H1 (cell line): ENCODE measurements around the gene ADD1. TPM values are rescaled to one million over a fixed set of nuclear protein-coding genes. Genes with fewer than 3 reads are reported as not detected.
A peak's percentile ranks its signal among the peaks of the same experiment; 100 is the strongest.

ENCODE experiments used
- CTCF ChIA-PET: fragments of 300-600 bp; sonication (Branson Sonifier 250); formaldehyde crosslinking; loops from one replicate; lab custom pipeline; 2021; ENCODE audit not compliant: partially characterized antibody; lab: Charles Lee
- POLR2A ChIA-PET: fragments of 300-600 bp; sonication (Branson Sonifier 250); formaldehyde crosslinking; loops from one replicate; lab custom pipeline; 2021; ENCODE audit warnings: inconsistent platforms; ENCODE audit not compliant: partially characterized antibody; lab: Charles Lee
- DNase-seq, 2 experiments: peaks; one replicate each; pipeline versions ENCODE4 v3.0.0 to v3.0.0-alpha.2; 2010 to 2022; ENCODE audit warnings: low spot score in 2 of 2, low read depth in 1 of 2, mixed read lengths in 1 of 2
- FAIRE-seq: peaks from 2 replicates; lab custom pipeline; 2011; peaks lifted over from hg19 to GRCh38; lab: Jason Lieb, UNC
- H2AFZ ChIP-seq: 2 replicates; pipeline ENCODE4 v1.8.1; 2012; ENCODE audit warnings: low read length, inconsistent platforms
- H2AK5ac ChIP-seq: 2 replicates; pipeline ENCODE4 v1.6.1; 2013; ENCODE audit warnings: low read depth, low read length
- H2BK120ac ChIP-seq: replicated peaks from 2 replicates; pipeline ENCODE3; 2013; ENCODE audit warnings: low read depth, low read length, inconsistent platforms
- H2BK12ac ChIP-seq: 2 replicates; pipeline ENCODE4 v1.6.1; 2013; ENCODE audit warnings: low read depth, low read length
- H2BK15ac ChIP-seq: 2 replicates; pipeline ENCODE4 v1.6.1; 2013; ENCODE audit warnings: low read length
- H2BK20ac ChIP-seq: 2 replicates; pipeline ENCODE4 v1.6.1; 2013; ENCODE audit warnings: low read length
- H2BK5ac ChIP-seq: 2 replicates; pipeline ENCODE4 v1.6.1; 2013; ENCODE audit warnings: low read depth, low read length
- H3K14ac ChIP-seq: 2 replicates; pipeline ENCODE4 v1.6.1; 2013; ENCODE audit warnings: inconsistent platforms; ENCODE audit not compliant: insufficient read length
- H3K18ac ChIP-seq: 2 replicates; pipeline ENCODE4 v1.6.1; 2013; ENCODE audit warnings: low read length; ENCODE audit errors: extremely low read depth
- H3K23ac ChIP-seq: 2 replicates; pipeline ENCODE4 v1.6.1; 2013; ENCODE audit warnings: inconsistent platforms; ENCODE audit not compliant: insufficient read length
- H3K23me2 ChIP-seq: 2 replicates; pipeline ENCODE4 v1.6.1; 2013; ENCODE audit warnings: low read depth, low read length
- H3K27ac ChIP-seq: 2 replicates; pipeline ENCODE4 v1.6.1; 2011; ENCODE audit warnings: low read depth, low read length, inconsistent platforms
- H3K27me3 ChIP-seq, 4 experiments: replicated peaks in 1 of 4; 1 replicate in 1 of 4; 2 replicates in 3 of 4; pipeline versions ENCODE4 v1.6.1 to v1.8.1; 2011 to 2013; ENCODE audit warnings: low read length in 3 of 4, mild to moderate bottlenecking in 3 of 4, inconsistent platforms in 2 of 4, mixed read lengths in 2 of 4, moderate library complexity in 1 of 4; ENCODE audit not compliant: control insufficient read depth in 3 of 4, insufficient read depth in 3 of 4; ENCODE audit errors: extremely low read depth in 1 of 4
- H3K36me3 ChIP-seq, 4 experiments: 2 replicates each; pipeline versions ENCODE4 v1.6.1 to v1.8.1; 2011 to 2013; ENCODE audit warnings: mild to moderate bottlenecking in 4 of 4, low read length in 3 of 4, moderate library complexity in 2 of 4, control low read depth in 1 of 4, inconsistent platforms in 1 of 4; ENCODE audit not compliant: insufficient read depth in 4 of 4, control insufficient read depth in 2 of 4
- H3K4ac ChIP-seq: replicated peaks from 2 replicates; pipeline ENCODE3; 2013; ENCODE audit warnings: low read length, low read depth, mixed read lengths, inconsistent platforms; ENCODE audit not compliant: insufficient read length
- H3K4me1 ChIP-seq, 4 experiments: replicated peaks in 1 of 4; 1 replicate in 1 of 4; 2 replicates in 3 of 4; pipeline versions ENCODE4 v1.6.1 to v1.8.1; 2011 to 2013; ENCODE audit warnings: low read length in 3 of 4, inconsistent platforms in 2 of 4, mixed read lengths in 1 of 4; ENCODE audit not compliant: insufficient read depth in 4 of 4, control insufficient read depth in 3 of 4
- H3K4me2 ChIP-seq, 2 experiments: 2 replicates each; pipeline versions ENCODE4 v1.6.1 to v1.8.1; 2011 to 2013; ENCODE audit warnings: low read depth in 2 of 2, low read length in 2 of 2, control low read depth in 1 of 2, inconsistent platforms in 1 of 2, mild to moderate bottlenecking in 1 of 2; ENCODE audit not compliant: insufficient read depth in 1 of 2
- H3K4me3 ChIP-seq, 4 experiments: fragments of 200-600, 300-600 bp in 1 of 4; sonication (generic), shearing (Covaris generic), sonication (Bioruptor Twin) in 1 of 4; 2 replicates each; pipeline versions ENCODE4 v1.5.1 to v1.8.1; 2011 to 2016; ENCODE audit warnings: low read length in 4 of 4, low read depth in 3 of 4, control low read depth in 2 of 4, inconsistent platforms in 2 of 4, mild to moderate bottlenecking in 2 of 4, mixed read lengths in 1 of 4, moderate library complexity in 1 of 4; ENCODE audit not compliant: insufficient read depth in 2 of 4; ENCODE audit errors: extremely low read depth in 1 of 4
- H3K56ac ChIP-seq: replicated peaks from 2 replicates; pipeline ENCODE3; 2013; ENCODE audit warnings: low read depth, mild to moderate bottlenecking, mixed read lengths, low read length, inconsistent platforms; ENCODE audit not compliant: insufficient read length
- H3K79me1 ChIP-seq: 2 replicates; pipeline ENCODE4 v1.6.1; 2013; ENCODE audit warnings: low read depth, low read length, control low read depth
- H3K79me2 ChIP-seq, 2 experiments: 2 replicates each; pipeline versions ENCODE4 v1.6.1 to v1.8.1; 2012 to 2013; ENCODE audit warnings: low read length in 2 of 2, mild to moderate bottlenecking in 2 of 2, inconsistent platforms in 1 of 2; ENCODE audit not compliant: insufficient read depth in 2 of 2, control insufficient read depth in 1 of 2
- H3K9ac ChIP-seq, 4 experiments: replicated peaks in 1 of 4; 1 replicate in 1 of 4; 2 replicates in 3 of 4; pipeline versions ENCODE4 v1.6.1 to v1.8.1; 2011 to 2013; ENCODE audit warnings: low read depth in 3 of 4, low read length in 3 of 4, control low read depth in 2 of 4, mild to moderate bottlenecking in 2 of 4, moderate library complexity in 2 of 4, inconsistent platforms in 1 of 4; ENCODE audit errors: extremely low read depth in 1 of 4
- H3K9me3 ChIP-seq, 2 experiments: 2 replicates each; pipeline versions ENCODE4 v1.6.1 to v1.8.1; 2012 to 2013; ENCODE audit warnings: mild to moderate bottlenecking in 2 of 2, moderate library complexity in 2 of 2, control low read depth in 1 of 2, inconsistent platforms in 1 of 2, low read depth in 1 of 2, low read length in 1 of 2, mixed read lengths in 1 of 2; ENCODE audit not compliant: insufficient read depth in 2 of 2
- H4K20me1 ChIP-seq, 2 experiments: replicated peaks in 1 of 2; 2 replicates each; pipeline versions ENCODE3 to v1.8.1; 2011 to 2013; ENCODE audit warnings: inconsistent platforms in 2 of 2, low read length in 2 of 2, mild to moderate bottlenecking in 1 of 2; ENCODE audit not compliant: insufficient read depth in 2 of 2, control insufficient read depth in 1 of 2
- H4K5ac ChIP-seq: 2 replicates; pipeline ENCODE4 v1.6.1; 2013; ENCODE audit warnings: low read length, low read depth, mixed read lengths, inconsistent platforms; ENCODE audit not compliant: insufficient read length
- H4K8ac ChIP-seq: 2 replicates; pipeline ENCODE4 v1.8.0; 2013; ENCODE audit warnings: mild to moderate bottlenecking, moderate library complexity, low read length, inconsistent platforms; ENCODE audit not compliant: insufficient read depth; ENCODE audit errors: extremely low read depth
- H4K91ac ChIP-seq: replicated peaks from 2 replicates; pipeline ENCODE3; 2013; ENCODE audit warnings: low read length, mixed read lengths, inconsistent platforms; ENCODE audit not compliant: insufficient read length
- BACH1 ChIP-seq: IDR thresholded peaks from 2 replicates; pipeline ENCODE4 v1.6.1; 2012; ENCODE audit warnings: low read length, improper control_type of control experiment
- CEBPB ChIP-seq: IDR thresholded peaks from 2 replicates; pipeline ENCODE4 v1.6.1; 2012; ENCODE audit warnings: low read depth, low read length
- CTBP2 ChIP-seq: IDR thresholded peaks from 2 replicates; pipeline ENCODE4 v1.7.0; 2011; ENCODE audit warnings: borderline replicate concordance, mild to moderate bottlenecking, moderate library complexity, mixed read lengths, low read length; ENCODE audit not compliant: insufficient read depth, insufficient read length
- EP300 ChIP-seq, 2 experiments: IDR thresholded peaks; 1 replicate in 1 of 2; 2 replicates in 1 of 2; pipeline ENCODE4 v1.6.1; 2011 to 2012; ENCODE audit warnings: low read depth in 2 of 2, low read length in 2 of 2, mild to moderate bottlenecking in 2 of 2, borderline replicate concordance in 1 of 2, inconsistent platforms in 1 of 2, moderate library complexity in 1 of 2
- EZH2 ChIP-seq: fragments of 200-600 bp; sonication (generic); IDR thresholded peaks from 2 replicates; pipeline ENCODE4 v1.7.1; 2012; ENCODE audit warnings: low read depth, mild to moderate bottlenecking, moderate library complexity, low read length, inconsistent platforms; ENCODE audit not compliant: severe bottlenecking
- FOSL1 ChIP-seq: IDR thresholded peaks from 2 replicates; pipeline ENCODE4 v1.6.1; 2011; ENCODE audit warnings: mild to moderate bottlenecking, low read depth, low read length, moderate library complexity; ENCODE audit not compliant: insufficient read depth
- GTF2F1 ChIP-seq: IDR thresholded peaks from 2 replicates; pipeline ENCODE4 v1.6.1; 2012; ENCODE audit warnings: low read depth, low read length, improper control_type of control experiment, borderline replicate concordance
- POLR2A ChIP-seq, 2 experiments: IDR thresholded peaks; 1 replicate in 1 of 2; 2 replicates in 1 of 2; pipeline ENCODE4 v1.6.1; 2011; ENCODE audit warnings: low read depth in 2 of 2, low read length in 2 of 2, mild to moderate bottlenecking in 2 of 2; ENCODE audit errors: control extremely low read depth in 1 of 2
- RFX5 ChIP-seq: IDR thresholded peaks from 2 replicates; pipeline ENCODE4 v1.6.1; 2011; ENCODE audit warnings: low read depth, low read length, improper control_type of control experiment, borderline replicate concordance
- SIN3A ChIP-seq, 2 experiments: IDR thresholded peaks in 1 of 2; conservative IDR thresholded peaks in 1 of 2; 2 replicates each; pipeline ENCODE4 v1.6.1; 2011 to 2012; ENCODE audit warnings: low read length in 2 of 2, improper control_type of control experiment in 1 of 2, low read depth in 1 of 2, mild to moderate bottlenecking in 1 of 2
- SIX5 ChIP-seq: IDR thresholded peaks from 2 replicates; pipeline ENCODE4 v1.6.1; 2011; ENCODE audit warnings: mild to moderate bottlenecking, low read depth, low read length
- SUZ12 ChIP-seq: fragments of 200-600 bp; sonication (generic); IDR thresholded peaks from 2 replicates; pipeline ENCODE4 v1.6.1; 2012; ENCODE audit warnings: mild to moderate bottlenecking, inconsistent platforms, low read length, moderate library complexity, mixed read lengths
- TAF1 ChIP-seq: IDR thresholded peaks from 2 replicates; pipeline ENCODE4 v1.6.1; 2011; ENCODE audit warnings: mild to moderate bottlenecking, low read depth, low read length
- WGBS, 2 experiments: shearing (Covaris generic) in 1 of 2; methylation state at CpG; one replicate each; pipeline versions ENCODE4 v1.1.6 to v1.1.7; 2013 to 2015; ENCODE audit warnings: low lambda C conversion rate in 2 of 2, mixed read lengths in 2 of 2, inconsistent platforms in 1 of 2, low coverage in 1 of 2, missing lambda C conversion rate in 1 of 2; ENCODE audit not compliant: insufficient replicate concordance in 2 of 2, insufficient coverage in 1 of 2, insufficient read length in 1 of 2; ENCODE audit errors: extremely low coverage in 1 of 2, missing lambda C conversion rate in 1 of 2; 5-methylcytosine and 5-hydroxymethylcytosine counted together
- polyA plus RNA-seq, 7 experiments: library from polyadenylated mRNA; depleted of rRNA in 3 of 7; stranded (reverse) in 5 of 7; unstranded in 2 of 7; fragments of >200 nt in 5 of 7; fragments of 200-250 nt in 2 of 7; gene quantifications; 1 replicate in 5 of 7; 2 replicates in 1 of 7; 4 replicates in 1 of 7; pipeline versions ENCODE4 v1.2.1 to v1.2.3, GENCODE V29; 2011 to 2013; ENCODE audit warnings: missing spikeins in 2 of 7, mixed read lengths in 2 of 7
- total RNA-seq: library from RNA; stranded (reverse); fragmentation: NEBNext Ultra II Directional; extraction: Animal tissue kit (Norgen Biotek cat#: 25700); gene quantifications from 2 replicates; pipeline ENCODE4 v1.2.1, GENCODE V29; 2021

ADD1 gene
- total and polyA plus RNA-seq, 2 of the 8 experiments (the other 6 are each of a cell fraction or from before 2014, with no cell fraction given), result 113 to 143 TPM

GRCh38 chr4:2932951-2933565 is 89.4 kb downstream of the ADD1 start:
- no peak overlapping the region for H2BK15ac ChIP-seq
- H3K4me3 ChIP-seq, result peak overlapping the region in 2 of 4 experiments; percentile 70 to 83; a peak in 4 of 8 replicates
- ChIA-PET CTCF (interaction anchor here (0.5 to 2.3 kb wide), 4 partner anchors 9 to 304 kb away, joined by 3 to 5 read pairs (median 4); no protein-coding TSS in a partner anchor), POLR2A (interaction anchor here (2.0 kb wide), 1 partner anchor 10 kb away, joined by 5 read pairs; no protein-coding TSS in a partner anchor)
- H3K27me3 ChIP-seq, result no peaks in the 10 kb centered on the region
- H3K36me3 ChIP-seq, result peaks cover 5 to 33% (median 18%) of the 10 kb centered on the region in 4 experiments
- peaks cover 8 to 27% of the 10 kb centered on the region in 2 experiments for H4K20me1 ChIP-seq
- H3K56ac ChIP-seq, result no peak overlapping the region
- 92% methylated on average over 15 of the region's 15 CpGs; no CpG with 5 or more reads in 1 of the 2 experiments for WGBS, 2 experiments
- H2BK12ac ChIP-seq, result no peak overlapping the region
- H2BK5ac ChIP-seq, result no peak overlapping the region; the same call in 1 of the 2 replicates
- H3K4me1 ChIP-seq, result peaks cover 0 to 14% (median 7%) of the 10 kb centered on the region in 4 experiments; a peak in 6 of 7 replicates
- no peak overlapping the region for H3K18ac ChIP-seq
- H3K23ac ChIP-seq, result no peak overlapping the region
- no peak overlapping the region for H3K9ac ChIP-seq
- H3K79me1 ChIP-seq, result peaks cover 9% of the 10 kb centered on the region
- H3K27ac ChIP-seq, result no peak overlapping the region
- H3K14ac ChIP-seq, result no peak overlapping the region
- H2AK5ac ChIP-seq, result no peak overlapping the region
- H2BK120ac ChIP-seq, result no peak overlapping the region
- no peak overlapping the region for H2BK20ac ChIP-seq
- DNase-seq (no peak), FAIRE-seq (no peak)
- no peaks in the 10 kb centered on the region for H3K9me3 ChIP-seq
- H3K79me2 ChIP-seq, result peaks cover 0 to 19% of the 10 kb centered on the region in 2 experiments; a peak in 2 of 4 replicates
- H4K5ac ChIP-seq, result no peak overlapping the region
- H3K4me2 ChIP-seq, result peak overlapping the region; percentile 68 to 69; a peak in 3 of 4 replicates
- H4K91ac ChIP-seq, result no peak overlapping the region
- peaks cover 15% of the 10 kb centered on the region for H3K23me2 ChIP-seq
- no peak overlapping the region for H4K8ac ChIP-seq
- H2AFZ ChIP-seq, result no peak overlapping the region
- H3K4ac ChIP-seq, result no peak overlapping the region
- no peak for TF ChIP-seq TAF1
- TF ChIP-seq BACH1, result no peak
- no peak for TF ChIP-seq SIX5
- no peak for TF ChIP-seq SUZ12
- no peak for TF ChIP-seq SIN3A (conservative IDR thresholded peaks at IDR 0.05 in 1 of 2, IDR thresholded peaks at IDR 0.05 in 1 of 2; ENCODE audit: low read depth in 1 of 2, low read length in 2 of 2)
- no peak for TF ChIP-seq CTBP2
- no peak for TF ChIP-seq EP300 (IDR thresholded peaks at IDR 0.05; ENCODE audit: borderline replicate concordance in 1 of 2, low read depth in 2 of 2, low read length in 2 of 2)
- no peak for TF ChIP-seq POLR2A (IDR thresholded peaks at IDR 0.05; ENCODE audit: control extremely low read depth in 1 of 2, low read depth in 2 of 2, low read length in 2 of 2)
- no peak for TF ChIP-seq FOSL1
- no peak for TF ChIP-seq CEBPB
- no peak for TF ChIP-seq GTF2F1
- no peak for TF ChIP-seq RFX5
- TF ChIP-seq EZH2, result no peak
